GM11168 (cell line): ENCODE data around the gene MAGEC3.

Source experiments
- in situ Hi-C: fragments of 300-500 bp; cut with MboI; formaldehyde crosslinking; loops from one replicate; pipeline ENCODE4 v1.12.0; 2022; ENCODE audit warnings: low sequenced_read_pairs; ENCODE audit not compliant: unreplicated experiment

The MAGEC3 gene

GRCh38 chrX:141936080-141936479 lies 98.0 kb downstream of the MAGEC3 start:
- in situ Hi-C loops, result no loop called here

GRCh38 chrX:141941234-141941633 lies 103.1 kb downstream of the MAGEC3 start:
- in situ Hi-C loops, result no loop called here

- in situ Hi-C loops, result no loop called here
Observed at GRCh38 chrX:141945426-141945825, 107.3 kb downstream of the MAGEC3 start.

GRCh38 chrX:141947350-141947749 lies 109.2 kb downstream of the MAGEC3 start:
- in situ Hi-C loops, result no loop called here
